UCSD-AML1 (cell line): Measurements from ENCODE around the gene TP53BP2.
"Not testable (repeated sequence)": the region's sequence is repeated elsewhere in the genome, so short reads cannot be mapped to it uniquely, and the experiment has no call there.

Experiments used
- DNase-seq: peaks from one replicate; lab custom pipeline; 2025; ENCODE audit not compliant: unreplicated experiment; lab: John Stamatoyannopoulos, UW

The TP53BP2 gene

DNA sequence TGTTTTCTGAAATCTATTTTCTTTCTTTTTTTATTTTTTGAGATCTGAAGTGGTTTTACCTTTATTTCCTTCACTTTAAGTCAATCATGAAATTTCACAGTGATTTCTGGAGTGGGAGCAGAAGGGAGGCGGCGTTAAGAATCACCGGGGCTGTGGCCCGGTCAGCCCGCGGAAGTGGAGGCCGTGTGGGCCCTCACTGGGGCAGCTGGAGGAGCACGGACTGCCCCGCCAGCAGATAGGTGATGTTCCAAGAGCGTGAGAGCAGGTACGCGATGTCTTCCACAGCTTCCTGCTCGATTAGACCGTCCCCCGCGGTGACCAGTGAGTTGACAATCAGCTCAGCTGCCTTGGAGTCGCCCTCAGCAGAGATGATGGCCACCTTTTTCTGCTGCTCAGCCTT, 10.6 kb upstream of the TP53BP2 start:
- DNase-seq: no peak

GRCh38 chr1:223853748-223854147, 8.0 kb upstream of the TP53BP2 start:
- no peak for DNase-seq

GRCh38 chr1:223853275-223853674, 7.5 kb upstream of the TP53BP2 start:
- no peak for DNase-seq

GRCh38 chr1:223852337-223852736, 6.6 kb upstream of the TP53BP2 start:
- DNase-seq: no peak

- DNase-seq: no peak
Observed at GRCh38 chr1:223849352-223850254, 3.9 kb upstream of the TP53BP2 start.

DNA sequence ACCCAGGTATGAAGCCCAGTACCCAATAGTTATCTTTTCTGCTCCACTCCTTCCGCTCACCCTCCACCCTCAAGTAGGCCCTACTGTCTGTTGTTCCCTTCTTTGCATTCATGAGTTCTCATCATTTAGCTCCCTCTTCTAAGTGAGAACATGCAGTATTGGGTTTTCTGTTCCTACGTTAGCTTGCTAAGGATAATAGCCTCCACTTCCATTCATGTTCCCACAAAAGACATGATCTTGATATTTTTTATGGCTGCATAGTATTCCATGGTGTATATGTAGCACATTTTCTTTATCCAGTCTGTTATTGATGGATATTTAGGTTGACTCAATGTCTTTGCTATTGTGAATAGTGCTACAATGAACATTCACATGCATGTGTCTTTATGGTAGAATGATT, 2.8 kb upstream of the TP53BP2 start:
- no peak for DNase-seq

GRCh38 chr1:223847781-223848345, 2.1 kb upstream of the TP53BP2 start:
- DNase-seq: no peak

DNA sequence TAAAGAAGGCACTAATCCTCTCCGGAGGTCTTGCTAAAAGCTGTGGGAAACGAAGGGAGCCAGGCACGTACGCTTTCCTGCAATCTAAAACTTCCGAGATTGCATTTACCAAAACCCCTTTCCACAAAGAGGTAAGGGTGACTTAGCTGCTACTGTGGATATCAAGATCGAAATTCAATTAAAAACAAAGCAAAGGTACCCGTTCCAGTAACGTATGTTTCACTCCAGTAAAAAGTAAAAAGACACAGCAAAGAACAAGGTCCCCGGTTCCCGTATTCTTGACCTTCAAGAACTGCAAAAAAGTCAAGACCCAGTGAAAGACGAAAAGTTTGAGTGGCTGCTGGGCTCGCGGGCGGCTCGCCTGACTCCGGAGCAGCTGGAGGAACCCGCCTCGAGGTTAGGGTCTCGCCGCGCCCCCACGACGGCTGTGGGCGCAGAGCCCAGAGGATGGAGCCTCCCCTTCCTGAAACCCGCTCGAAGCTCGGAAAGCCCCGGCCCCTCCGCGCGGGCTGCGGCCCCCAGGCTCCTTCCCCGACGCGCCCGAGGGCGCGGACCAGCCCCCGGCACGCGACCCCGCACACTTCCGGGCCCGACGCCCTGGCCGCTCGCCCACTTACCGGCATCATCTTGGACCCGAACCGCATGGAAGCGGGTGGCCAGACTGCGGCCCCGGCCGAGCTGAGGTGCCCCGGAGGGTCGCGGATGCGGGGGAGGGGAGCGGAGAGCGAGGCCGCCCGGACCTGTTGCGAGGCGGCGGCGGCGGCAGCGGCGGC, 524 bp downstream of the TP53BP2 start:
- DNase-seq: peak; percentile 75

- DNase-seq: peak; percentile 36
Observed at GRCh38 chr1:223844787-223845036, 1.0 kb downstream of the TP53BP2 start.

- no peak for DNase-seq
Observed at GRCh38 chr1:223843934-223844786, 1.6 kb downstream of the TP53BP2 start.

GRCh38 chr1:223842784-223843183, 3.0 kb downstream of the TP53BP2 start:
- DNase-seq: no peak

DNA sequence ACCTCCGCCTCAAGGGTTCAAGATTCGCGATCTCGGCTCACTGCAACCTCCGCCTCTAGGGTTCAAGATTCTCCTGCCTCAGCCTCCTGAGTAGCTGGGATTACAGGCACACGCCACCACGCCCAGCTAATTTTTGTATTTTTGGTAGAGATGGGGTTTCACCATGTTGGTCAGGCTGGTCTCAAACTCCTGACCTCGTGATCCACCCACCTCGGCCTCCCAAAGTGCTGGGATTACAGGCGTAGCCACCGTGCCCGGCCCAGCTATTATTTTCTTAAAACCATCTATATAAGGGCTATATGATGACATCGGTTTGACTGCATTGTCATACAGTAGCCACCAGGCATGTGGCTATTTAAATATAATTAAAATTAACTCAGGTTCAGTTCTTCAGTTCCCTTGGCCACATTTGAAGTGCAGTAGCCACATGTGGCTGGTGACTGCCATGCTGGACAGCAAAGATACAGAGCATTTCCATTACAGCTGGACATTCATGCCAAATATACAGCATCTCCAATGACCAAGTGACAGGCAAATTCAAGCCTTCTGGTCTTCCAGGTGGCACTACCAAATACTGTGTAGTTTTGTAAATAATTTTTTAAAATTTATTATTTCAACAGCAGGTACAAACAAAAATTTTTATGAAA, 3.6 kb downstream of the TP53BP2 start:
- not testable (repeated sequence) for DNase-seq

DNA sequence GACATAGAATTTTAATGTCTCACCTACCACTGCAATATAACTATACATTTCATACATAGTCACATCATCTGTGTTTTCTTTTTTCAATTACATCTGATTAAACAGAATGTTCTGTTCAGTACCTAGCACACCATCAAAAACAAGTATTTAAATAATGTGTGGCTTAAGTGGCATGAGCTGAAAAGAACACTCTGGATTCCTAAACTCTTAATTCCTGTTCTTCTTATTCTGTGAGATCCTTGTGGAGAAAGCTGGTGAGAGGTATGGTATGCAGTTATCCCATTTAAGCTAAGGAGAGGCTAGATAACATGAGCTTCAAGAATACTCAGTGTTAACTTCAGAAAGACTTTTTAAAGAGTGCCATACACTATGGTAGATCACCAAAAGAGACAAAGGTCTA, 5.5 kb downstream of the TP53BP2 start:
- DNase-seq: no peak

- no peak for DNase-seq
Observed at GRCh38 chr1:223838125-223838854, 7.5 kb downstream of the TP53BP2 start.

- DNase-seq: no peak
Observed at GRCh38 chr1:223837687-223838086, 8.1 kb downstream of the TP53BP2 start.

DNA sequence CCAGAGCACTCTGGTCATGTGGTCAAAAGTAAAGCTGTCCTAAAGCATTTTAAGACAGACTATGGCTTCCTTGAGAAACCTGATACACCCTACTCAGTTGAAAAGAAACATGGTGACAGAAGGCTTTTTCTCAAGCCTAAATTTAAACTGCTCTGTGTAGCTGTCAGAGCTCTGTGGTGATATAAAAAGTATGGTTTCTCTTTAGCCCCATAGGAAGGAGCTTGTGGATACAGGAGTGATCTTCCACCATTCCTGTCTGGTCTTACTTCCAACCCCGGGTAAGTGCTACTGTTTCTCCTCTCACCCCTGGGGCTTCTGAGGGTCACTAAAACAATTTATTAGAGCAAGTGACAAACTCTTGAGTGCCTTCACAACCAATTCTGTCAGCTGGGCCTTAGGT, 8.5 kb downstream of the TP53BP2 start:
- DNase-seq: no peak

DNA sequence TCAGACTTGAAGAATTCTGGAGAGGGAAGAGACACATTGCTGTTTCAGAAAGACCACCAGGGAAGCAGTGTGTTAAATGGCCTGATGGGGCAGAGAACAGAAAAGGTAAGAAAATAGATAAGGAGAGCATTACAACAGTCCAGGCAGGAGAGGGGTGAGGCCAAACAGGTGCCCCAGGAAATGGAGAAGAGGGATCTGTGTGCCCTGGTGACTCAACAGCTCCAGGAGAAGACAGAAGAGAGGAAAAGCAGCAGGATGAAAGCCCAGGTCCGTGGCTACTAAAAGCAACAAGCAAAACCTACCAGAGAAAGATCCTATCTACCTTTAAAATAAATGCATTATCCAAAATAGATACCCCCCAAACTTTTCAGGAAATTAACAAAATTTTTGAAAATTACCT, 9.2 kb downstream of the TP53BP2 start:
- no peak for DNase-seq

GRCh38 chr1:223835754-223836153, 10.0 kb downstream of the TP53BP2 start:
- no peak for DNase-seq

- no peak for DNase-seq
Observed at GRCh38 chr1:223834660-223835263, 11.0 kb downstream of the TP53BP2 start.

GRCh38 chr1:223833948-223834347, 11.8 kb downstream of the TP53BP2 start:
- DNase-seq: no peak
